Measurements from ENCODE around the gene SLC30A7.

- TF ChIP-seq GATA3 (IDR thresholded peaks at IDR 0.05; ENCODE audit: low read depth, low read length): no peak
- TF ChIP-seq GATA2 (IDR thresholded peaks at IDR 0.05; ENCODE audit: low read depth, low read length): no peak
Measured at GRCh38 chr1:100941098-100941527, 45.2 kb downstream of the SLC30A7 start.
